C4-2B (cell line): ENCODE results near the gene NINL.

Source experiments
- CTCF ChIP-seq: fragments of 450-650 bp; conservative IDR thresholded peaks from 2 replicates; pipeline ENCODE4 v1.5.1; 2017; ENCODE audit warnings: mild to moderate bottlenecking
- ZFX ChIP-seq: fragments of 450-650 bp; IDR thresholded peaks from 2 replicates; pipeline ENCODE4 v1.6.1; 2017

GRCh38 chr20:25503936-25504335, 81.4 kb downstream of the NINL start:
- TF ChIP-seq CTCF (no peak), ZFX (no peak)
